ENCODE measurements around the gene ADISSP. TPM values are rescaled to one million over a fixed set of nuclear protein-coding genes. Genes with fewer than 3 reads are reported as not detected.
A peak's percentile ranks its signal among the peaks of the same experiment; 100 is the strongest.

The ADISSP gene
- total and polyA plus RNA-seq, 12 donors = 7.7 to 21.0 (median 11.3) TPM

GRCh38 chr20:3813848-3814581, 46.5 kb upstream of the ADISSP start:
- no peak for TF ChIP-seq CTCF (IDR thresholded peaks at IDR 0.05)
- intact Hi-C loops (cut with DNase I) = no loop called here
- Histone ChIP-seq H3K9me3 (no peaks in the 10 kb centered on the region), H3K27me3 (no peaks in the 10 kb centered on the region), H3K4me3 (no peak overlapping the region), H3K27ac (peak overlapping the region in 2 of 10 donors; percentile 93 to 95), H3K4me1 (peaks cover 3 to 63% (median 42%) of the 10 kb centered on the region in 9 donors), H3K36me3 (no peaks in the 10 kb centered on the region)
- no peak for ATAC-seq
- WGBS, 2 donors = 89 to 93% methylated on average over 12 of the region's 12 CpGs
- DNase-seq = no peak

- H3K4me3 ChIP-seq = no peak overlapping the region
- no peak for ATAC-seq
- intact Hi-C loops (cut with DNase I) = no loop called here
- H3K36me3 ChIP-seq = no peaks in the 10 kb centered on the region
- WGBS, 2 donors = 74 to 83% methylated on average over 8 of the region's 8 CpGs
- no peaks in the 10 kb centered on the region for H3K9me3 ChIP-seq
- peak overlapping the region in 7 of 10 donors; percentile 80 to 96 (median 93) for H3K27ac ChIP-seq
- peaks cover 6 to 63% (median 38%) of the 10 kb centered on the region in 9 donors for H3K4me1 ChIP-seq
- no peak for TF ChIP-seq CTCF (IDR thresholded peaks at IDR 0.05)
- H3K27me3 ChIP-seq = no peaks in the 10 kb centered on the region
- no peak for DNase-seq
Observed at GRCh38 chr20:3812975-3813847, 45.7 kb upstream of the ADISSP start.

GRCh38 chr20:3812259-3812681, 44.7 kb upstream of the ADISSP start:
- intact Hi-C loops (cut with DNase I) = no loop called here
- Histone ChIP-seq H3K4me3 (peak overlapping the region in 1 of 10 donors; percentile 57), H3K27me3 (no peaks in the 10 kb centered on the region), H3K27ac (peak overlapping the region; percentile 72 to 96 (median 92)), H3K4me1 (peaks cover 10 to 63% (median 42%) of the 10 kb centered on the region in 9 donors), H3K36me3 (no peaks in the 10 kb centered on the region), H3K9me3 (no peaks in the 10 kb centered on the region)
- ATAC-seq = no peak
- TF ChIP-seq CTCF (IDR thresholded peaks at IDR 0.05) = no peak
- no peak for DNase-seq
- WGBS, 2 donors = 89 to 94% methylated on average over 7 to 9 of the region's 9 CpGs

GRCh38 chr20:3811467-3812258, 44.1 kb upstream of the ADISSP start:
- Histone ChIP-seq H3K27me3 (no peaks in the 10 kb centered on the region), H3K4me1 (peaks cover 10 to 70% (median 48%) of the 10 kb centered on the region in 9 donors), H3K9me3 (no peaks in the 10 kb centered on the region), H3K27ac (peak overlapping the region; percentile 72 to 96 (median 92)), H3K36me3 (no peaks in the 10 kb centered on the region), H3K4me3 (peak overlapping the region in 9 of 10 donors; percentile 22 to 57 (median 47))
- WGBS, 2 donors = 3% methylated on average over 20 of the region's 20 CpGs
- DNase-seq = peak; percentile 98 to 99
- intact Hi-C loops (cut with DNase I) = loop anchor here in 1 of 10 donors (2.0 kb wide), 1 partner anchor 17 kb away; no protein-coding TSS in a partner anchor
- TF ChIP-seq CTCF (IDR thresholded peaks at IDR 0.05) = no peak
- peak; percentile 89 to 96 (median 94) for ATAC-seq

All from heart right ventricle (tissue), 16 donors.